ENCODE data around the gene EPN2.

GRCh38 chr17:19334331-19334730 is 97.2 kb downstream of the EPN2 start:
- TF ChIP-seq POLR2A (IDR thresholded peaks at IDR 0.05; ENCODE audit: low read depth, low read length) (no peak), POLR2AphosphoS5 (IDR thresholded peaks at IDR 0.05; ENCODE audit: low read depth, low read length) (no peak), PAX5 (IDR thresholded peaks at IDR 0.05; ENCODE audit: insufficient read depth, low read length, severe bottlenecking) (no peak), TAF1 (IDR thresholded peaks at IDR 0.05; ENCODE audit: low read depth, low read length) (no peak), SPI1 (IDR thresholded peaks at IDR 0.05; ENCODE audit: low read depth, low read length) (no peak), POU2F2 (IDR thresholded peaks at IDR 0.05; ENCODE audit: low read depth, low read length) (no peak)

All from GM12891 (cell line).